ENCODE measurements around the gene ZNF175. TPM values are rescaled to one million over a fixed set of nuclear protein-coding genes. Genes with fewer than 3 reads are reported as not detected.

ZNF175 gene
- total and polyA plus RNA-seq, 10 of the 15 experiments (the other 5 are each of a cell fraction or from before 2014, with no cell fraction given) = 1.5 to 12.0 (median 4.1) TPM

DNA sequence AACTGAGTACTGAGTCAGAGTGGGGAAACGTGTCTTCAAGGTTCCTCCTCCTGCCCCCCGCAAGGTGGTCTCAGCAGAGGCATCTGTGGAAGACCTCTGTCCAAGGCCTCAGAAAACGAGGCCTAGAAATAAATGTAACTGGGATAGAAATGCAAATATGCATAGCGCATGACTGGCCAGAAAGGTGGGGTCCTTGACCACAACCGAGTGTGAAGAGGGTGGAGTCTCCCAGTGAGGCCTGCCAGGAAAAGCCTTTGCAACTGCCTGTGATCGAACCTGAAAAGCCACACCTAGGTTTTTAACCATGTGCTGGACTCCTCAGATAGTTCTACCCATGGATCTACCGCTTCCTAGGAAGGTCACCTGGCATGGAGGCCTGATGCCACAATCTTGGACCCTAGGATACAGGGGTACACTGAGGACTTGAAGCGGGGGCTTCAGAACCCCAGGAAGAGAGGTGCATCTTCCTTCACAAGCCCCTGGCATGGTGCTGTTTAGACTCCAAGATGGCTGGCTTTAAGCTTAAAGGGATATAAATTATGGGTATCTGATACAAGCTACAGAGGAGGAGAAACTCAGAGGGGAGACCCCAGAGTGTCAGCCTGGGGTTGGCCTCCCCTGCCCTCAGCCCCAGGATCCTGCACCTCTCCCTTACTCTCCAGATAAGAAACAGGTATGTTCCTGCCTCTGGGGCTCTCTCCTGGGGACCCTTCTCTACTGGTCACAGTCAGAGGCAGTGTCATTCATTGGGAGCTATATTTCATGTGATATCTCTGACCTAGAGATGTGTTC is 21.4 kb upstream of the ZNF175 start:
- H2AFZ ChIP-seq (ENCODE audit: control insufficient read depth, low read depth, low read length) = no peak overlapping the region
- TF ChIP-seq, protein P1, sequence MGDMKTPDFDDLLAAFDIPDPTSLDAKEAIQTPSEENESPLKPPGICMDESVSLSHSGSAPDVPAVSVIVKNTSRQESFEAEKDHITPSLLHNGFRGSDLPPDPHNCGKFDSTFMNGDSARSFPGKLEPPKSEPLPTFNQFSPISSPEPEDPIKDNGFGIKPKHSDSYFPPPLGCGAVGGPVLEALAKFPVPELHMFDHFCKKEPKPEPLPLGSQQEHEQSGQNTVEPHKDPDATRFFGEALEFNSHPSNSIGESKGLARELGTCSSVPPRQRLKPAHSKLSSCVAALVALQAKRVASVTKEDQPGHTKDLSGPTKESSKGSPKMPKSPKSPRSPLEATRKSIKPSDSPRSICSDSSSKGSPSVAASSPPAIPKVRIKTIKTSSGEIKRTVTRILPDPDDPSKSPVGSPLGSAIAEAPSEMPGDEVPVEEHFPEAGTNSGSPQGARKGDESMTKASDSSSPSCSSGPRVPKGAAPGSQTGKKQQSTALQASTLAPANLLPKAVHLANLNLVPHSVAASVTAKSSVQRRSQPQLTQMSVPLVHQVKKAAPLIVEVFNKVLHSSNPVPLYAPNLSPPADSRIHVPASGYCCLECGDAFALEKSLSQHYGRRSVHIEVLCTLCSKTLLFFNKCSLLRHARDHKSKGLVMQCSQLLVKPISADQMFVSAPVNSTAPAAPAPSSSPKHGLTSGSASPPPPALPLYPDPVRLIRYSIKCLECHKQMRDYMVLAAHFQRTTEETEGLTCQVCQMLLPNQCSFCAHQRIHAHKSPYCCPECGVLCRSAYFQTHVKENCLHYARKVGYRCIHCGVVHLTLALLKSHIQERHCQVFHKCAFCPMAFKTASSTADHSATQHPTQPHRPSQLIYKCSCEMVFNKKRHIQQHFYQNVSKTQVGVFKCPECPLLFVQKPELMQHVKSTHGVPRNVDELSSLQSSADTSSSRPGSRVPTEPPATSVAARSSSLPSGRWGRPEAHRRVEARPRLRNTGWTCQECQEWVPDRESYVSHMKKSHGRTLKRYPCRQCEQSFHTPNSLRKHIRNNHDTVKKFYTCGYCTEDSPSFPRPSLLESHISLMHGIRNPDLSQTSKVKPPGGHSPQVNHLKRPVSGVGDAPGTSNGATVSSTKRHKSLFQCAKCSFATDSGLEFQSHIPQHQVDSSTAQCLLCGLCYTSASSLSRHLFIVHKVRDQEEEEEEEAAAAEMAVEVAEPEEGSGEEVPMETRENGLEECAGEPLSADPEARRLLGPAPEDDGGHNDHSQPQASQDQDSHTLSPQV (IDR thresholded peaks at IDR 0.05) = no peak
- peak; percentile 46; the same call in 1 of the 2 replicates for TF ChIP-seq RUNX3 (IDR thresholded peaks at IDR 0.05; ENCODE audit: low read length)
- in situ Hi-C loops (cut with MboI) = no loop called here
- intact Hi-C loops (cut with micrococcal nuclease; ENCODE audit: unreplicated experiment) = no loop called here
- H3K9me3 ChIP-seq (replicated peaks; ENCODE audit: control insufficient read depth, insufficient read depth, low read length) = no peaks in the 10 kb centered on the region
- H3K4me2 ChIP-seq (ENCODE audit: control insufficient read depth, insufficient read depth) = peak overlapping the region; percentile 5
- no peak for FAIRE-seq
- POLR2A ChIA-PET = no interaction called here
- peaks cover 45% of the 10 kb centered on the region for H3K4me1 ChIP-seq (ENCODE audit: control insufficient read depth, insufficient read depth, low read length)
- H3K27me3 ChIP-seq (replicated peaks in 1 of 2; ENCODE audit: control insufficient read depth in 2 of 2, insufficient read depth in 2 of 2, low read length in 1 of 2) = no peaks in the 10 kb centered on the region
- ATAC-seq = no peak
- H3K79me2 ChIP-seq (ENCODE audit: control insufficient read depth, insufficient read depth, low read length) = no peaks in the 10 kb centered on the region
- no peaks in the 10 kb centered on the region for H3K36me3 ChIP-seq (ENCODE audit: control insufficient read depth in 2 of 2, insufficient read depth in 2 of 2, low read length in 1 of 2)
- no TSS peak for BruUV-seq (replicated peaks)
- RAD21 ChIA-PET (ENCODE audit: unreplicated experiment) = interaction anchor here (0.9 kb wide), 1 partner anchor 14 kb away, joined by 3 read pairs; no protein-coding TSS in a partner anchor
- no peak for DNase-seq (ENCODE audit: low read depth, low spot score)
- H4K20me1 ChIP-seq (ENCODE audit: control insufficient read depth, insufficient read depth) = no peaks in the 10 kb centered on the region
- peak overlapping the region; percentile 34; the same call in 1 of the 2 replicates for H3K4me3 ChIP-seq
- SMC1A ChIA-PET (ENCODE audit: uncharacterized antibody, unreplicated experiment) = no interaction called here
- CTCF ChIA-PET = no interaction called here
- no peak overlapping the region; the same call in 1 of the 2 replicates for H3K27ac ChIP-seq (ENCODE audit: control insufficient read depth, insufficient read depth)
- H3K9ac ChIP-seq (ENCODE audit: control insufficient read depth, insufficient read depth, low read length) = no peak overlapping the region
- WGBS (ENCODE audit: insufficient coverage, insufficient replicate concordance, low lambda C conversion rate, missing lambda C conversion rate) = 15% methylated on average over 8 of the region's 8 CpGs
